Mammary epithelial cell (primary cell): ENCODE data around the gene MYDGF.
A peak's percentile ranks its signal among the peaks of the same experiment; 100 is the strongest.

Experiments
- CTCF ChIP-seq, 2 donors: IDR thresholded peaks in 1 of 2; conservative IDR thresholded peaks in 1 of 2; 2 replicates each; pipeline ENCODE4 v1.5.1; 2011 to 2012; ENCODE audit warnings: inconsistent platforms in 2 of 2, low read length in 2 of 2, mild to moderate bottlenecking in 2 of 2, control low read depth in 1 of 2, low read depth in 1 of 2; ENCODE audit not compliant: insufficient read depth in 1 of 2; ENCODE audit errors: extremely low read depth in 1 of 2
- EZH2 ChIP-seq: IDR thresholded peaks from 2 replicates; pipeline ENCODE4 v1.6.1; 2012; ENCODE audit warnings: low read length, inconsistent platforms, borderline replicate concordance

- TF ChIP-seq CTCF (conservative IDR thresholded peaks at IDR 0.05 in 1 of 2, IDR thresholded peaks at IDR 0.05 in 1 of 2; ENCODE audit: extremely low read depth in 1 of 2, insufficient read depth in 1 of 2, low read depth in 1 of 2, low read length in 2 of 2) (peak in 1 of 2 donors; percentile 43), EZH2 (no peak)
Measured at GRCh38 chr19:4660181-4660791, 9.9 kb downstream of the MYDGF start.
